Esophagus muscularis mucosa (tissue), 4 donors: ENCODE data around the gene DIP2C.

Experiments
- EP300 ChIP-seq: sonication (generic); formaldehyde crosslinking; IDR thresholded peaks from one replicate; pipeline ENCODE4 v1.6.1; 2017; ENCODE audit warnings: antibody characterized with exemption
- POLR2AphosphoS5 ChIP-seq, 2 donors: sonication (generic); formaldehyde crosslinking; IDR thresholded peaks; one replicate each; pipeline ENCODE4 v1.6.1; 2017; ENCODE audit warnings: antibody characterized with exemption in 2 of 2
- TF ChIP-seq, protein P1 (sequence below), 3 experiments: fragments of 200-600 bp in 2 of 3; fragments of 450-650 bp in 1 of 3; sonication (generic) in 2 of 3; IDR thresholded peaks; one replicate each; pipeline ENCODE4 v1.5.1; 2017 to 2019; ENCODE audit warnings: antibody characterized with exemption in 3 of 3, mild to moderate bottlenecking in 2 of 3, moderate library complexity in 1 of 3

DNA sequence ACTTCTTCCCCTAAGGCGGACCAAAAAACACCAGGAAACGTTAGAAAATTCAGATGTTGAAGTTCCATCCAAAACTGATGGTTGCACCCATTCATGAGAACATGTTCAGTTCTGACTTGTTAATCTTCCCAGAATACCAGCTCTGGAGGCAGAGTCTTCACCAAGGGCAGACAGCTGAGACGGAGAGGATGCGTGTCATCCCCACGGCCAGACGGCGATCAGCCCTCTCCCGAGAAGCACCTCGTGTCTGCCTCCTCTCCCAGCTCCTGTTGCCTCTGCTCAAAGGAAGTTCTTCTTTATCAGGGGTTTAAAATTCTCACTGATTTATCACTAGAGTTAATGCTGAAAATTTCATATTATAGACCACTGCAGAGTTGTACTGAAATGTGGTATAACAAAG lies 284.5 kb downstream of the DIP2C start:
- TF ChIP-seq, protein P1, sequence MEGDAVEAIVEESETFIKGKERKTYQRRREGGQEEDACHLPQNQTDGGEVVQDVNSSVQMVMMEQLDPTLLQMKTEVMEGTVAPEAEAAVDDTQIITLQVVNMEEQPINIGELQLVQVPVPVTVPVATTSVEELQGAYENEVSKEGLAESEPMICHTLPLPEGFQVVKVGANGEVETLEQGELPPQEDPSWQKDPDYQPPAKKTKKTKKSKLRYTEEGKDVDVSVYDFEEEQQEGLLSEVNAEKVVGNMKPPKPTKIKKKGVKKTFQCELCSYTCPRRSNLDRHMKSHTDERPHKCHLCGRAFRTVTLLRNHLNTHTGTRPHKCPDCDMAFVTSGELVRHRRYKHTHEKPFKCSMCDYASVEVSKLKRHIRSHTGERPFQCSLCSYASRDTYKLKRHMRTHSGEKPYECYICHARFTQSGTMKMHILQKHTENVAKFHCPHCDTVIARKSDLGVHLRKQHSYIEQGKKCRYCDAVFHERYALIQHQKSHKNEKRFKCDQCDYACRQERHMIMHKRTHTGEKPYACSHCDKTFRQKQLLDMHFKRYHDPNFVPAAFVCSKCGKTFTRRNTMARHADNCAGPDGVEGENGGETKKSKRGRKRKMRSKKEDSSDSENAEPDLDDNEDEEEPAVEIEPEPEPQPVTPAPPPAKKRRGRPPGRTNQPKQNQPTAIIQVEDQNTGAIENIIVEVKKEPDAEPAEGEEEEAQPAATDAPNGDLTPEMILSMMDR (IDR thresholded peaks at IDR 0.05), result no peak
- TF ChIP-seq EP300 (no peak), POLR2AphosphoS5 (IDR thresholded peaks at IDR 0.05) (no peak)
